Measurements from ENCODE around the gene GANAB.
"Not testable (repeated sequence)": the region's sequence is repeated elsewhere in the genome, so short reads cannot be mapped to it uniquely, and the experiment has no call there.

GANAB gene

GRCh38 chr11:62652161-62653006 lies 6.0 kb upstream of the GANAB start:
- H3K4me3 ChIP-seq (ENCODE audit: low read length, poor library complexity, severe bottlenecking): peak overlapping the region; percentile 89
- H3K9ac ChIP-seq (ENCODE audit: low read depth, low read length, poor library complexity, severe bottlenecking): peak overlapping the region; percentile 89
- H4K20me1 ChIP-seq (ENCODE audit: insufficient read depth, low read length, poor library complexity, severe bottlenecking): no peaks in the 10 kb centered on the region
- TF ChIP-seq CTCF (conservative IDR thresholded peaks at IDR 0.05; ENCODE audit: low read length) (no peak), EZH2phosphoT487 (IDR thresholded peaks at IDR 0.05; ENCODE audit: borderline replicate concordance) (no peak)
- H3K27me3 ChIP-seq (ENCODE audit: insufficient read depth, low read length, poor library complexity, severe bottlenecking): no peaks in the 10 kb centered on the region
- H3K9me3 ChIP-seq (ENCODE audit: insufficient read depth, low read depth, low read length): no peaks in the 10 kb centered on the region
- H3K4me1 ChIP-seq (ENCODE audit: insufficient read depth, low read length, poor library complexity, severe bottlenecking): peaks cover 10% of the 10 kb centered on the region
- no peaks in the 10 kb centered on the region for H3K9me2 ChIP-seq (replicated peaks; ENCODE audit: low read depth, low read length)
- peak overlapping the region; percentile 89 for H3K4me2 ChIP-seq (ENCODE audit: low read depth, low read length, poor library complexity, severe bottlenecking)
- H3K36me3 ChIP-seq (ENCODE audit: insufficient read depth, low read length): peaks cover 4% of the 10 kb centered on the region; the same call in 1 of the 2 replicates
- H3K79me2 ChIP-seq (ENCODE audit: insufficient read depth, low read length): peaks cover 26% of the 10 kb centered on the region
- no peaks in the 10 kb centered on the region for H3F3A ChIP-seq (ENCODE audit: low read depth)
- H2AFZ ChIP-seq (ENCODE audit: low read length): peak overlapping the region; percentile 99

GRCh38 chr11:62650283-62650682 lies 3.9 kb upstream of the GANAB start:
- H3K4me2 ChIP-seq (ENCODE audit: low read depth, low read length, poor library complexity, severe bottlenecking): not testable (repeated sequence)

GRCh38 chr11:62649486-62649885 lies 3.1 kb upstream of the GANAB start:
- Histone ChIP-seq H3K27me3 (ENCODE audit: insufficient read depth, low read length, poor library complexity, severe bottlenecking) (no peaks in the 10 kb centered on the region), H3K9me3 (ENCODE audit: insufficient read depth, low read depth, low read length) (no peaks in the 10 kb centered on the region), H3K79me2 (ENCODE audit: insufficient read depth, low read length) (peaks cover 45% of the 10 kb centered on the region), H3K4me1 (ENCODE audit: insufficient read depth, low read length, poor library complexity, severe bottlenecking) (peaks cover 22% of the 10 kb centered on the region), H3F3A (ENCODE audit: low read depth) (no peaks in the 10 kb centered on the region), H3K9ac (ENCODE audit: low read depth, low read length, poor library complexity, severe bottlenecking) (no peak overlapping the region), H4K20me1 (ENCODE audit: insufficient read depth, low read length, poor library complexity, severe bottlenecking) (peaks cover 17% of the 10 kb centered on the region), H2AFZ (ENCODE audit: low read length) (no peak overlapping the region), H3K4me2 (ENCODE audit: low read depth, low read length, poor library complexity, severe bottlenecking) (no peak overlapping the region), H3K36me3 (ENCODE audit: insufficient read depth, low read length) (peaks cover 4% of the 10 kb centered on the region; the same call in 1 of the 2 replicates), H3K4me3 (ENCODE audit: low read length, poor library complexity, severe bottlenecking) (no peak overlapping the region), H3K9me2 (replicated peaks; ENCODE audit: low read depth, low read length) (no peaks in the 10 kb centered on the region)
- no peak for TF ChIP-seq CTCF (conservative IDR thresholded peaks at IDR 0.05; ENCODE audit: low read length)
- no peak for TF ChIP-seq EZH2phosphoT487 (IDR thresholded peaks at IDR 0.05; ENCODE audit: borderline replicate concordance)

More at GRCh38 chr11:62650283-62650682, 3.9 kb upstream of the GANAB start:
- not testable (repeated sequence) for H3K4me3 ChIP-seq (ENCODE audit: low read length, poor library complexity, severe bottlenecking); H3K36me3 ChIP-seq (ENCODE audit: insufficient read depth, low read length); H3K9ac ChIP-seq (ENCODE audit: low read depth, low read length, poor library complexity, severe bottlenecking); H3K9me3 ChIP-seq (ENCODE audit: insufficient read depth, low read depth, low read length); H3K27me3 ChIP-seq (ENCODE audit: insufficient read depth, low read length, poor library complexity, severe bottlenecking); H3F3A ChIP-seq (ENCODE audit: low read depth); H3K9me2 ChIP-seq (replicated peaks; ENCODE audit: low read depth, low read length); H2AFZ ChIP-seq (ENCODE audit: low read length)
- Histone ChIP-seq H4K20me1 (ENCODE audit: insufficient read depth, low read length, poor library complexity, severe bottlenecking) (peaks cover 11% of the 10 kb centered on the region), H3K79me2 (ENCODE audit: insufficient read depth, low read length) (peaks cover 37% of the 10 kb centered on the region), H3K4me1 (ENCODE audit: insufficient read depth, low read length, poor library complexity, severe bottlenecking) (peaks cover 16% of the 10 kb centered on the region)
